Measurements from ENCODE around the gene RSL1D1. TPM values are rescaled to one million over a fixed set of nuclear protein-coding genes. Genes with fewer than 3 reads are reported as not detected.

Gene RSL1D1
- total RNA-seq (2021; fragmentation: NEBNext Ultra II Directional; extraction: Animal tissue kit (Norgen Biotek cat#: 25700)) (274 and 292 TPM in 2 replicates), polyA plus RNA-seq (2011; rRNA removed) (18.0 and 41.3 TPM in 2 replicates), polyA minus RNA-seq (2011; rRNA and poly(A)+ RNA removed) (44.8 and 66.0 TPM in 2 replicates)
- polyA plus RNA-seq (2011; cell fraction: cytosol; rRNA removed): 108 TPM
- polyA plus RNA-seq (2011; cell fraction: nucleus; rRNA removed): 11.9 TPM
- 131 to 244 TPM (median 141 TPM) in 4 replicates for polyA plus RNA-seq (2012, experiment 1 of 2)
- polyA plus RNA-seq (2012, experiment 2 of 2): 23.5 TPM
- 345 TPM for polyA plus RNA-seq (2013, experiment 1 of 2)
- polyA plus RNA-seq (2013, experiment 2 of 2): 333 TPM
- 110 TPM for polyA minus RNA-seq (2011; cell fraction: cytosol; rRNA and poly(A)+ RNA removed)
- 58.1 TPM for polyA minus RNA-seq (2011; cell fraction: nucleus; rRNA and poly(A)+ RNA removed)
- long read RNA-seq, experiment 1, full-length matches to known transcripts: 30 of 141 reads
- long read RNA-seq, experiment 1, partial matches to known transcripts: 68 of 141 reads
- long read RNA-seq, experiment 1, other reads (novel, unspliced or antisense): 43 of 141 reads
- long read RNA-seq, experiment 2, full-length matches to known transcripts: 268 of 387 reads
- long read RNA-seq, experiment 2, partial matches to known transcripts: 100 of 387 reads
- long read RNA-seq, experiment 2, other reads (novel, unspliced or antisense): 19 of 387 reads

- H2BK15ac ChIP-seq (ENCODE audit: low read length): no peak within 1 kb of the TSS
- H3K4ac ChIP-seq (replicated peaks; ENCODE audit: insufficient read length, low read depth, low read length): peak within 1 kb of the TSS; percentile 99
- peaks cover 2 to 9% of the 10 kb centered on the region in 2 experiments for H4K20me1 ChIP-seq (replicated peaks in 1 of 2; ENCODE audit: control insufficient read depth in 1 of 2, insufficient read depth in 2 of 2, low read length in 2 of 2)
- peak; percentile 61 to 95 for DNase-seq (ENCODE audit: low read depth in 1 of 2, low spot score in 2 of 2)
- H3K4me2 ChIP-seq (ENCODE audit: insufficient read depth in 1 of 2, low read depth in 2 of 2, low read length in 2 of 2): peak within 1 kb of the TSS; percentile 65 to 86
- peak within 1 kb of the TSS; percentile 98 for H4K91ac ChIP-seq (replicated peaks; ENCODE audit: insufficient read length, low read length)
- H3K36me3 ChIP-seq (ENCODE audit: control insufficient read depth in 2 of 4, insufficient read depth in 4 of 4, low read length in 3 of 4): peaks cover 14 to 38% (median 22%) of the 10 kb centered on the region in 4 experiments
- peak within 1 kb of the TSS; percentile 90 for H3K14ac ChIP-seq (ENCODE audit: insufficient read length)
- H3K9me3 ChIP-seq (ENCODE audit: insufficient read depth in 2 of 2, low read depth in 1 of 2, low read length in 1 of 2): no peaks in the 10 kb centered on the region
- H3K27ac ChIP-seq (ENCODE audit: low read depth, low read length): peak within 1 kb of the TSS; percentile 94
- H2BK120ac ChIP-seq (replicated peaks; ENCODE audit: low read depth, low read length): no peak within 1 kb of the TSS
- H4K8ac ChIP-seq (ENCODE audit: extremely low read depth, insufficient read depth, low read length): peak within 1 kb of the TSS; percentile 99
- no peak for FAIRE-seq
- H3K23ac ChIP-seq (ENCODE audit: insufficient read length): no peak within 1 kb of the TSS
- H3K9ac ChIP-seq (replicated peaks in 1 of 4; ENCODE audit: extremely low read depth in 1 of 4, low read depth in 3 of 4, low read length in 3 of 4): peak within 1 kb of the TSS; percentile 91 to 98 (median 98)
- peaks cover 5% of the 10 kb centered on the region; the same call in 1 of the 2 replicates for H3K23me2 ChIP-seq (ENCODE audit: low read depth, low read length)
- H3K79me1 ChIP-seq (ENCODE audit: low read depth, low read length): peaks cover 3% of the 10 kb centered on the region; the same call in 1 of the 2 replicates
- peak within 1 kb of the TSS; percentile 91 for H3K56ac ChIP-seq (replicated peaks; ENCODE audit: insufficient read length, low read depth, low read length)
- H3K4me1 ChIP-seq (replicated peaks in 1 of 4; ENCODE audit: control insufficient read depth in 3 of 4, insufficient read depth in 4 of 4, low read length in 3 of 4): peaks cover 0 to 4% (median 0%) of the 10 kb centered on the region in 4 experiments; a peak in 2 of 7 replicates
- peak within 1 kb of the TSS; percentile 95 for H3K18ac ChIP-seq (ENCODE audit: extremely low read depth, low read length)
- 4% methylated on average over 52 of the region's 57 CpGs; no CpG with 5 or more reads in 1 of the 2 experiments for WGBS, 2 experiments (ENCODE audit: extremely low coverage in 1 of 2, insufficient coverage in 1 of 2, insufficient read length in 1 of 2, insufficient replicate concordance in 2 of 2, low coverage in 1 of 2, low lambda C conversion rate in 2 of 2, missing lambda C conversion rate in 1 of 2)
- H4K5ac ChIP-seq (ENCODE audit: insufficient read length, low read depth, low read length): peak within 1 kb of the TSS; percentile 99
- POLR2A ChIA-PET (ENCODE audit: partially characterized antibody): interaction anchor here (0.6 to 2.7 kb wide), 22 partner anchors 8 to 216 kb away, joined by 3 to 25 read pairs (median 4); partner anchors contain the start of genes SNX29, TXNDC11 and ZC3H7A
- H2BK20ac ChIP-seq (ENCODE audit: low read length): no peak within 1 kb of the TSS
- CTCF ChIA-PET (ENCODE audit: partially characterized antibody): no interaction called here
- peak within 1 kb of the TSS; percentile 81 for H2BK5ac ChIP-seq (ENCODE audit: low read depth, low read length)
- no peak within 1 kb of the TSS for H2BK12ac ChIP-seq (ENCODE audit: low read depth, low read length)
- peaks cover 15 to 60% of the 10 kb centered on the region in 2 experiments for H3K79me2 ChIP-seq (ENCODE audit: control insufficient read depth in 1 of 2, insufficient read depth in 2 of 2, low read length in 2 of 2)
- H2AK5ac ChIP-seq (ENCODE audit: low read depth, low read length): 0 out of 2 replicates have a peak within 1 kb of the TSS, but pooled peaks have one; percentile 0
- no peaks in the 10 kb centered on the region for H3K27me3 ChIP-seq (replicated peaks in 1 of 4; ENCODE audit: control insufficient read depth in 3 of 4, extremely low read depth in 1 of 4, insufficient read depth in 3 of 4, low read length in 3 of 4)
- H3K4me3 ChIP-seq (ENCODE audit: extremely low read depth in 1 of 4, insufficient read depth in 2 of 4, low read depth in 3 of 4, low read length in 4 of 4): peak within 1 kb of the TSS; percentile 89 to 100 (median 98)
- H2AFZ ChIP-seq (ENCODE audit: low read length): peak within 1 kb of the TSS; percentile 72; the same call in 1 of the 2 replicates
- TF ChIP-seq POU5F1 (IDR thresholded peaks at IDR 0.05; ENCODE audit: low read depth, low read length): no peak
- no peak for TF ChIP-seq CEBPB (IDR thresholded peaks at IDR 0.05; ENCODE audit: low read depth, low read length)
- TF ChIP-seq TAF1 (IDR thresholded peaks at IDR 0.05; ENCODE audit: low read depth, low read length): peak; percentile 98
- no peak for TF ChIP-seq TEAD4 (IDR thresholded peaks at IDR 0.05; ENCODE audit: low read depth, low read length)
- TF ChIP-seq SP2 (IDR thresholded peaks at IDR 0.05; ENCODE audit: low read length): peak; percentile 6; the same call in 1 of the 2 replicates
- no peak for TF ChIP-seq KDM1A (IDR thresholded peaks at IDR 0.05; ENCODE audit: borderline replicate concordance, low read length)
- peak; percentile 98 for TF ChIP-seq PHF8 (conservative IDR thresholded peaks at IDR 0.05; ENCODE audit: low read depth, low read length)
- peak; percentile 51; the same call in 1 of the 2 replicates for TF ChIP-seq GTF2F1 (IDR thresholded peaks at IDR 0.05; ENCODE audit: borderline replicate concordance, low read depth, low read length)
These were observed at the start of gene RSL1D1 for GRCh38 chr16:11851294-11852091. Gene RSL1D1 (minus strand): TSS chr16:11851542. CDS start chr16:11851512, 30 bp downstream.

All from H1 (cell line).